Gastrocnemius medialis (tissue), 4 donors: Measurements from ENCODE around the gene CCDC200. TPM values are rescaled to one million over a fixed set of nuclear protein-coding genes. Genes with fewer than 3 reads are reported as not detected.

Experiments
- ATAC-seq, 2 donors: fragments of 150-250 bp; one replicate each; pipeline ENCODE4 v1.9.1; 2016
- DNase-seq, 2 donors: peaks; one replicate each; pipeline ENCODE4 v3.0.0-alpha.2; 2019
- H3K27ac ChIP-seq, 4 donors: fragments of 200-600 bp; sonication (generic); 1 replicate in 1 of 4; 2 replicates in 3 of 4; pipeline ENCODE4 v1.5.1; 2016 to 2018; ENCODE audit warnings: mild to moderate bottlenecking in 2 of 4, moderate library complexity in 1 of 4
- H3K27me3 ChIP-seq, 3 donors: fragments of 200-600 bp; sonication (generic) in 2 of 3; 1 replicate in 1 of 3; 2 replicates in 2 of 3; pipeline versions ENCODE4 v1.5.1 to v1.6.0; 2016 to 2019; ENCODE audit warnings: mild to moderate bottlenecking in 1 of 3, moderate library complexity in 1 of 3
- H3K36me3 ChIP-seq, 2 donors: fragments of 200-600 bp; sonication (generic) in 1 of 2; one replicate each; pipeline ENCODE4 v1.5.1; 2017 to 2018
- H3K4me1 ChIP-seq, 2 donors: fragments of 200-600 bp; sonication (generic) in 1 of 2; one replicate each; pipeline ENCODE4 v1.5.1; 2016 to 2017; ENCODE audit warnings: mild to moderate bottlenecking in 2 of 2
- H3K4me3 ChIP-seq, 4 donors: fragments of 200-600 bp; sonication (generic) in 3 of 4; 1 replicate in 1 of 4; 2 replicates in 3 of 4; pipeline ENCODE4 v1.5.1; 2016 to 2019; ENCODE audit warnings: mild to moderate bottlenecking in 2 of 4
- H3K9me3 ChIP-seq, 3 donors: fragments of 200-600 bp; sonication (generic) in 2 of 3; 1 replicate in 1 of 3; 2 replicates in 2 of 3; pipeline ENCODE4 v1.5.1; 2016 to 2019
- POLR2A ChIP-seq, 2 donors: fragments of 450-650 bp; IDR thresholded peaks; one replicate each; pipeline ENCODE4 v1.6.1; 2017; ENCODE audit warnings: antibody characterized with exemption in 2 of 2, mild to moderate bottlenecking in 2 of 2, moderate library complexity in 2 of 2
- in situ Hi-C, 4 donors: fragments of 200-750 bp; cut with MboI; loops; one replicate each; pipeline versions ENCODE4 v1.15.0 to v1.8.0; 2017; ENCODE audit warnings: low sequenced_read_pairs in 4 of 4
- intact Hi-C: fragments of 100-400 bp; cut with DNase I; formaldehyde crosslinking; loops from one replicate; pipeline ENCODE4 v1.15.1; 2023; ENCODE audit warnings: low total_unique reads
- total RNA-seq, 4 donors: library from RNA; depleted of rRNA; stranded (reverse); fragments of >200 nt; gene quantifications; one replicate each; pipeline versions ENCODE4 v1.1.0 to v1.2.3, GENCODE V29; 2016
- TF ChIP-seq, protein P1 (sequence below), 5 experiments: fragments of 450-650 bp in 3 of 5; fragments of 200-600 bp in 2 of 5; sonication (generic) in 2 of 5; IDR thresholded peaks in 4 of 5; conservative IDR thresholded peaks in 1 of 5; 1 replicate in 4 of 5; 2 replicates in 1 of 5; pipeline ENCODE4 v1.5.1; 2016 to 2019; ENCODE audit warnings: antibody characterized with exemption in 5 of 5, mild to moderate bottlenecking in 3 of 5, moderate library complexity in 3 of 5

The CCDC200 gene
- total RNA-seq, 4 donors from 2014 or later, result not detected

DNA sequence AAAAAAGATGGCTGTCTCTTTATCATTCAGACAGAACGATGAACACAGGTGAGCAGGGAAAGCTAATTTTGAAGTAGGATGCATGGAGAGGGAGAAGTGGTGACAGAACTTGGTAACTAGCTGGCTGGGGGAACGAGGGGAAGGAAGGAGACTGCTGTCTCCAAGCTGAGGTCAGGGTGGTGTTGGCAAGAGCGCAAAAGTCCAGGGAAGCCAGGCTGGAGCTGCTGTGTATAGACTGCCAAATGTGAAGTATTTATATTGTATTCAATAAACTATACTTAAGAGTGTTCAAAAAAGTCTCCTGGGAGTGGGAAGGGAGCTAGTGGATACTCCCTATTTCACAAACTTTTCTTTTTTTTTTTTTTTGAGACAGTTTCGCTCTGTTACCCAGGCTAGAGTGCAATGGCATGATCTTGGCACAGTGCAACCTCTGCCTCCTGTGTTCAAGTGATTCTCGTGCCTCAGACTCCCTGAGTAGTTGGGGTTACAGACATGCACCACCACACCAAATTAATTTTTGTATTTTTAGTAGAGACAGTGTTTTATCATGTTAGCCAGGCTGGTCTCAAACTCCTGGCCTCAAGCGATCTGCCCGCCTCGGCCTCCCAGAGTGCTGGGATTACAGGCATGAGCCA is 8.6 kb downstream of the CCDC200 start:
- in situ Hi-C loops, result loop anchor here in 1 of 4 donors (25.0 kb wide), 2 partner anchors 92 to 267 kb away; partner anchors contain the start of gene DHX8

DNA sequence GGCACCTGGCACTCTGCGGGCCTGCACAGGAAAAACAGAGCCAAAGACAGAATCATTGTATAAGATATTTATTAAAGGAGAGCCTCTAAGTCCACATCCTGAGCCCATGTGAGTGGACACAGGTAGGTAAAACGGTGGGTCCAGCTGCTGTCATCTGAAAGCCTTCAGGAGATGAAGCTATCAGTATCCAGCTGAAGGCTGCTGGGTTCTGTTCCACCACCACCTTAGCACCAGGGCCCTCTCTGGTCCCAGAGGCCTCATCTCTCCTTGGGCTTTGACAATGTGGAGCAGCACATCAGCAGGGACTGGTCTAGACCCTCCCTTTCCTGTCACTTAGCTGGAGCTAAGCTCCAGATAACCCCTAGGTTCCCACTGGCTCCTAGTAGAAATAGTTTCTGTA is 9.4 kb downstream of the CCDC200 start:
- Histone ChIP-seq H3K4me3 (no peak overlapping the region), H3K27ac (no peak overlapping the region), H3K27me3 (no peaks in the 10 kb centered on the region), H3K9me3 (no peaks in the 10 kb centered on the region), H3K4me1 (no peaks in the 10 kb centered on the region), H3K36me3 (peaks cover 0 to 39% of the 10 kb centered on the region in 2 donors)
- ATAC-seq (no peak), DNase-seq (no peak)
- intact Hi-C loops, result no loop called here
- in situ Hi-C loops, result loop anchor here in 1 of 4 donors (25.0 kb wide), 2 partner anchors 93 to 268 kb away; partner anchors contain the start of gene DHX8
- TF ChIP-seq POLR2A (IDR thresholded peaks at IDR 0.05), result no peak
- TF ChIP-seq, protein P1, sequence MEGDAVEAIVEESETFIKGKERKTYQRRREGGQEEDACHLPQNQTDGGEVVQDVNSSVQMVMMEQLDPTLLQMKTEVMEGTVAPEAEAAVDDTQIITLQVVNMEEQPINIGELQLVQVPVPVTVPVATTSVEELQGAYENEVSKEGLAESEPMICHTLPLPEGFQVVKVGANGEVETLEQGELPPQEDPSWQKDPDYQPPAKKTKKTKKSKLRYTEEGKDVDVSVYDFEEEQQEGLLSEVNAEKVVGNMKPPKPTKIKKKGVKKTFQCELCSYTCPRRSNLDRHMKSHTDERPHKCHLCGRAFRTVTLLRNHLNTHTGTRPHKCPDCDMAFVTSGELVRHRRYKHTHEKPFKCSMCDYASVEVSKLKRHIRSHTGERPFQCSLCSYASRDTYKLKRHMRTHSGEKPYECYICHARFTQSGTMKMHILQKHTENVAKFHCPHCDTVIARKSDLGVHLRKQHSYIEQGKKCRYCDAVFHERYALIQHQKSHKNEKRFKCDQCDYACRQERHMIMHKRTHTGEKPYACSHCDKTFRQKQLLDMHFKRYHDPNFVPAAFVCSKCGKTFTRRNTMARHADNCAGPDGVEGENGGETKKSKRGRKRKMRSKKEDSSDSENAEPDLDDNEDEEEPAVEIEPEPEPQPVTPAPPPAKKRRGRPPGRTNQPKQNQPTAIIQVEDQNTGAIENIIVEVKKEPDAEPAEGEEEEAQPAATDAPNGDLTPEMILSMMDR (IDR thresholded peaks at IDR 0.05 in 4 of 5, conservative IDR thresholded peaks at IDR 0.05 in 1 of 5), result no peak

More for the DNA sequence above, 8.6 kb downstream of the CCDC200 start:
- ATAC-seq, result no peak
- Histone ChIP-seq H3K9me3 (no peaks in the 10 kb centered on the region), H3K4me1 (no peaks in the 10 kb centered on the region), H3K4me3 (no peak overlapping the region), H3K27ac (no peak overlapping the region), H3K27me3 (no peaks in the 10 kb centered on the region), H3K36me3 (peaks cover 0 to 43% of the 10 kb centered on the region in 2 donors)
- intact Hi-C loops, result no loop called here
- no peak for DNase-seq
- no peak for TF ChIP-seq POLR2A (IDR thresholded peaks at IDR 0.05)
- TF ChIP-seq, protein P1 (IDR thresholded peaks at IDR 0.05 in 4 of 5, conservative IDR thresholded peaks at IDR 0.05 in 1 of 5), result no peak

DNA sequence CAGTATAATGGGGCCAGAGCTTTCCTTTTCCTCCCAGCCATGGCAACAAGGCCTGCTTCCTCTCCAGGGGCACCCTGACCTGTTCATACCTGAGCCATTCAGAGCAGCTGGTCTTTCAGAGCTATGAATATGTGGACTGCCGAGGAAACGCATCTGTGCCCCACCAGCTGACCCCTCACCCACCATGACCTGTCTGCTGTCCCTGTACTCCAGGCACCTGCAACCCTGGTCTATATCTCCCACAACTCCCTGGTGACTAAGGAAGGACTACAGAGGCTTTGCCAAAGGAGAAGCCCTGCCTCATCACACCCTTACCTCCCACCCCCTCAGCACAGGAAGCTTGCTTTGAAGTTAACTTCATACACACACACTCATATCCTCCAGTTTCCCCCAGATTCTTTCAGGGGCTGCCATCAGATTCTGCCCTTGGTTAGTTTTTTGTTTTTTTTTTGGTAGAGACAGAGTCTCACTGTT is 10.8 kb downstream of the CCDC200 start:
- ATAC-seq (no peak), DNase-seq (no peak)
- in situ Hi-C loops (loop anchor here in 1 of 4 donors (25.0 kb wide), 2 partner anchors 95 to 270 kb away; partner anchors contain the start of gene DHX8), intact Hi-C loops (no loop called here)
- Histone ChIP-seq H3K4me3 (no peak overlapping the region), H3K36me3 (peaks cover 0 to 46% of the 10 kb centered on the region in 2 donors), H3K4me1 (no peaks in the 10 kb centered on the region), H3K27me3 (no peaks in the 10 kb centered on the region), H3K9me3 (no peaks in the 10 kb centered on the region), H3K27ac (no peak overlapping the region)
- TF ChIP-seq, protein P1 (IDR thresholded peaks at IDR 0.05 in 4 of 5, conservative IDR thresholded peaks at IDR 0.05 in 1 of 5), result no peak
- TF ChIP-seq POLR2A (IDR thresholded peaks at IDR 0.05), result no peak

DNA sequence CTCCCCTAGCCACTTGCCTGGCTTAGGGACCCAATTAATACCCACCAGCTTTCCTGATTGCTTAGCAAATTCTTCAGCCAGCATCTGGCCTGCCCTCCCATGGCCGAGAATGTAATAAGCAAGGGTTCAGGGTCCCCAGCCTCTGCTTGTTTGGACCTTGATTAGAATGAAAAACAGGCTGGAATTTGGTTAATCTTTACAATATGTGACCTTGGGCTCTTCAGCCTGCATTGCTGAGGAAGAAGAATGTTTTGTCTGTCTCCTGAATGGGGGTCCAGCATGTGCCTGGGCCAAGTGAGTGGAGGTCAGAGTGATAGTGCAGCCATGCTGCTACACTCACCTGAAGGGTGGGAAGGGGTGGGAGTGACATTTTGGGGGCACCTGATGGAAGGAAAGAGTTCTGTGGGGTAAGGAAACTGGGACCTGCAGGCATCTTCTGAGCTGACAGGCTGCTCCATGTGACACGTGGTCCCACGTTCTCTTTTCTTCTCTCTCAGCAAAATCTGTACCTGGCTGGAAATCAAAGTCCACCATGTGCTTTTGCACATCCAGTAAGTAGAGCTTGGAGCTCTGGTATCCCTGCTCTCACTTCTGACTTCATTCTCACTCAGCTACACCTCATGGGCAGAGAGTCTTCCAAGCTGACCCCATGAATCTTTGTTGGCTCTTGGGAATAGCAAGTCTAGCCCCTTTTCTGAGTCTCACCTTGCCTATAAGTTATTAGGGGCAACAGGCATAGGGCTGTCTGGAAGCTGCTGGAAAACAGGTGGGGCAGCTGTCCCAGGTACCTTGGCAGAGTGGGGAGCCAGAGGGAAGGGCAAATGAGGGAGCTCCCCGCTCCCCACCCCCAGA is 11.4 kb downstream of the CCDC200 start:
- no peak for TF ChIP-seq POLR2A (IDR thresholded peaks at IDR 0.05)
- TF ChIP-seq, protein P1 (IDR thresholded peaks at IDR 0.05 in 4 of 5, conservative IDR thresholded peaks at IDR 0.05 in 1 of 5), result no peak
- H3K36me3 ChIP-seq, result peaks cover 0 to 46% of the 10 kb centered on the region in 2 donors
- H3K27ac ChIP-seq, result no peak overlapping the region
- no peaks in the 10 kb centered on the region for H3K27me3 ChIP-seq
- no peak for ATAC-seq
- in situ Hi-C loops, result loop anchor here in 1 of 4 donors (25.0 kb wide), 2 partner anchors 95 to 270 kb away; partner anchors contain the start of gene DHX8
- DNase-seq, result no peak
- no peaks in the 10 kb centered on the region for H3K9me3 ChIP-seq
- intact Hi-C loops, result no loop called here
- no peaks in the 10 kb centered on the region for H3K4me1 ChIP-seq
- no peak overlapping the region for H3K4me3 ChIP-seq
